ENCODE results near the gene FBXL5.
"Not testable (repeated sequence)": the region's sequence is repeated elsewhere in the genome, so short reads cannot be mapped to it uniquely, and the experiment has no call there.

FBXL5 gene

DNA sequence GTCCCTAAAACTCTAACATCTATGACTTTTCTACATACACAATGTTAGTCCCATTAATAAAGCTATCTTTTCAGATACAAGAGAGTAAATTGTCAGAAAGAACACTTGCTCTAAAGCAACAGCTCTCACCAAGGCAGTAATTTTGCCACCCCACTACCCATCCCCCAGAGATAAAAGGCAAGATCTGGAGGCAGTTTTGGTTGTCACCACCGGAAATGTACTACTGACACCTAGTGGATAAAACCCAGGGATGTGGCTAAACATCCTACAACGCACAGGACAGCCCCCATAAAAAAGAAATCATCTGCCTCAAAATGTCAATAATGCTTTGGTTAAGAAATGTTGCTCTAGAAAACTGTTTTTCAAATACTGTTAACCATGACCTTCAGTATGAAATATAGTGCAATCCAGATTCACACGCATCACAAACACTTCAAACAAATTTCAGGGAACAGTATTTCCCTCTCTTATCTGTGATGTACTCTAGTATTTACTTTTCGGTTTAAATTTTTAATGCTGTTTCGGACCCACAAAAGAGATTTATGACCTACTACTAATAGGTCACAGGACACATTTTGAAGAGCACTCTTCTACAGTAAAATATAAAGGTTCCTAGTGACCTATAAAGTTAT is 5.1 kb downstream of the FBXL5 start:
- peak; percentile 66 for DNase-seq

- DNase-seq, result no peak
These were observed 6.6 kb downstream of the FBXL5 start for GRCh38 chr4:15648600-15648999.

DNA sequence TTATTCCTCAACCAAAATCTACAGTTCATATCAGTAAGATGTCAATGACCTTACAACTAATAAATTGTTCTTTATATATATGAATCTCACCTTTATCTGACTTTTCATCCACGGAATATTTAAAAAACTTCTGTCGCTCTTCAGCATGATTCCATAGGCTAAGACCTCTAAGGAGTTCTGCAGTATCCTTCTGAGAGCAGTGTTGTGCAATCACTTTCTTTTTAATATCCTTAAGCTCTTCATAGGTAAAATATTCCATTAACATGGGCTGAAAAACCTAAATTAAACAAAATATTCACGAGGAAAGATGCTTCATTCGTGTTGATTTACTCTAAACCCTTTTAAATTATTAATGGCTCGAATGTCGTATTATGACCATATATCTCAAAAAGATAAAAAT is 16.7 kb downstream of the FBXL5 start:
- no peak for DNase-seq

DNA sequence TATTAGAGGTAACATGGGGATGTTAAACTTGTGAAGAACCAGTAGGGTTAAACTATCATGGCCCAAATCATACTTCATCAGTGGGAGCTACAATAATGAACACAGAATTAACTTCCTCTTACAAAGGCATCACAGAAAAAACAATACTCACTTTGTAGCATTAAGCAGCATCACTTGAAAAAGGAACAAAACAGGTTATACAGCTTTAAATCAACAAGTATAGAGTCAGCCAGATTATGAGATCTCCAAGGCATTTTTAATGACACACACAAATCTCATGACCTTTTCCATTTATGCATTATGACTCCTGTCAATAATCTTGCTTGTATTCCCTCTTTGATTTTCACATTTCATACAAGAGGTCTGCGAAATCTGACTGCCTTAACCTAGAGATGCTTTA is 18.3 kb downstream of the FBXL5 start:
- no peak for DNase-seq

DNA sequence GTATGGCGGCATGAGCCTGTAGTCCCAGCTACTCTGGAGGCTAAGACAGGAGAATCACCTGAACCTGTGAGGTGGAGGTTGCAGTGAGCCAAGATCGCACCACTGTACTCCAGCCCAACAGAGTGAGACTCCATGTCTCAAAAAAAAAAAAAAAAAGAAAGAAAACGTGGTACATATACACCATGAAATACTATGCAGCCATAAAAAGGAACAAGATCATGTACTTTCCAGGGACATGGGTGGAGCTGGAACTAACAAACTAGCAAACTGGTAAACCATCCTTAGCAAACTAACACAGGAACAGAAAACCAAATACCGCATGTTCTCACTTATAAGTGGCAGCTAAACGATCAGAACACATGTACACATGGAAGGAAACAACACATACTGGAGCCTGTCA is 37.8 kb downstream of the FBXL5 start:
- not testable (repeated sequence) for DNase-seq

DNA sequence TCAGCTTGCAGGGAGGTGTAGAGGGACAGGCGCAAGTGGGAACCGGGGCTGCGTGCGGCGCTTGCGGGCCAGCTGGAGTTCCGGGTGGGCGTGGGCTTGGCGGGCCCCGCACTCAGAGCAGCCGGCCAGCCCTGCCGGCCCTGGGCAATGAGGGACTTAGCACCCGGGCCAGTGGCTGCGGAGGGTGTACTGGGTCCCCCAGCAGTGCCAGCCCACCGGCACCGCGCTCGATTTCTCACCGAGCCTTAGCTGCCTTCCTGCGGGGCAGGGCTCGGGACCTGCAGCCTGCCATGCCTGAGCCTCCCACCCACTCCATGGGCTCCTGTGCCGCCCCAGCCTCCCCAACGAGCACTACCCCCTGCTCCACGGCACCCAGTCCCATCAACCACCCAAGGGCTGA is 40.3 kb downstream of the FBXL5 start:
- DNase-seq, result not testable (repeated sequence)

DNA sequence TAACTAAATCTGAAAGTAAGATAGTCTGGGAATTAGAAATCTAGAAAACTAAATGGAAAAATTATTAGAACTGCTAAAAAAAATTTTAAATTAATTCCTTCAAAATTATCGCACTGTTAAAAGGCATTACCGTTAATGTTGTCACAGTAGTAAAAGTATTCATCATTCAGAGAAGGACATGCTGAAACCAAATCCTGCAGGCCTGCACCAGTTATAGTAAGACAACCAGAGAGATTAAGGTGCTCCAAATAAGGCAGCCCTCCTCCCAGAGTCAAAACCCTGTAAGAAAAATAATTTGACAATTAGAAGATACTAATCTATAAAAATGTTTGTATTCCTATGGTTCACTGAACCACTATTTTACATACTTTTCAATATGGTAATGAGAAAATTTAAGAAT is 43.0 kb downstream of the FBXL5 start:
- no peak for DNase-seq

DNA sequence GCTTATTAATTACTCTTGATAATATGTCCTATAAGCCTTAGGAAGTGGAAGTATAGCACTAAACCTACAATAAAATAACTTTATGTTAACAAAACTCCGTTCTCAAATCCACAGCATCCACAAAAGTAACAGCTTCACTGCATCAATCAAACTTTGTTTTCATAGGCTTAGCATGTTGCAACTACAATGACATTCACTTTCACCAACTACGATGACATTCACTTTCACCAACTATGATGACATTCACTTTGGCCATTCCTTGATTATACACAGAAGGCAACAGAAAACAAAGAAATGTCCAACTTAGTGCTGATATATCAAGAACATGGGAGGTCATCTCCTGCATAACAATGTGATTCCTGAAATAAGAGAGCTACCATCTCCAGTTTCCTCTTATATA is 44.3 kb downstream of the FBXL5 start:
- no peak for DNase-seq

- DNase-seq, result no peak
These were observed 49.6 kb downstream of the FBXL5 start for GRCh38 chr4:15605537-15605936.

GRCh38 chr4:15601862-15602261 is 53.3 kb downstream of the FBXL5 start:
- no peak for DNase-seq

GRCh38 chr4:15600176-15600575 is 55.0 kb downstream of the FBXL5 start:
- DNase-seq, result no peak

DNA sequence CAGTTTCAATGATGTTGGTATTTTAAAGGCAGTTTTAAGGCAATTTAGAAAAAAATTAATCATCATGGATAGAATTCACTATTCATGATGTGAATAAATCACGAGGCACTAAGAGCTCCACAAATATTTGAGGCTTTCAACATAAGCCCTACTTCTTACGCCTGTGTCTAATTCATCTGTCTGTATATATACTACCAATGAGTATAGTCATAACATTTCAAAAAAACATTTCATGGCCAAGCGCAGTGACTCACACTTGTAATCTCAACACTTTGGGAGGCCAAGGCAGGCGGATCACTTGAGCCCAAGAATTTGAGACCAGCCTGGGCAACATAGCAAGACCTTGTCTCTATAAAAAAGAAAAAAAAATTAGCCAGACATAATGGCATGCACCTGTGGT is 56.5 kb downstream of the FBXL5 start:
- DNase-seq, result peak; percentile 58

DNA sequence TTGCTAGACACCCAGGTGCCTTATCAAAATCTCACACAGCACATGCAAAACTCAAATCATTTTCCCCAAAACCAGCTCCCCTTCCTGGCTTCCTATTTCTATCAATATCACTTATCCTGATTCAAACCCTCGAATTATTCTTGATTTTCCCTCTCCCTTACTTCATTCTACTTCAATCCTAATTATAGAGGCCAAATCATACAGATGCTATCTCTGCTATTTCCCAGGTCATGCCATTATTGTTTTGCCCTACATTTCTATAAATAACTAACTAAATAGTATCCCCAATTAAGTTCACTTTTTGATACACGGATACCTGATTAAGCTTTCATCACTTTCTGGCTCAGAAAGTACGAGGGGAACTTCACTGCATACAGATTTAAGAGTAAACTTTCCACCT is 62.4 kb downstream of the FBXL5 start:
- DNase-seq, result no peak

- no peak for DNase-seq
These were observed 67.5 kb downstream of the FBXL5 start for GRCh38 chr4:15587649-15588048.

- DNase-seq, result no peak
These were observed 69.1 kb downstream of the FBXL5 start for GRCh38 chr4:15586066-15586465.

DNA sequence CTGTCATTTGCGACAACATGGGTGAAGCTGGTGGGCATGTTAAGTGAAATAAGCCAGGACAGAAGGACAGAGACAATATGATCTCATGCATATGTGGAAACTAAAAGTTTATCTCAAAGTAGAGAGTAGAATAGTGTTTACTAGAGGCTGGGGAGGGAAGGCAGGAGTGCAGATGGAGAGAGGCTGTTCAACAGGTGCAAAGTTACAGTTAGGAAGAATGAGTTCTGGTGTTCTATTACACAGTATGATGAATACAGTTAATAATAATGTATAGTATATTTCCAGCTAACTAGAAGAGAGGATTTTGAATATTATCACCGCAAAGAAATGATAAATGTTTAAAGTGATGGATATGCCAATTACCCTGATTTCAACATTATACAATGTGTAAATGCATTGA is 69.8 kb downstream of the FBXL5 start:
- no peak for DNase-seq

- DNase-seq, result no peak
These were observed 70.4 kb downstream of the FBXL5 start for GRCh38 chr4:15584785-15585184.

GRCh38 chr4:15577508-15577907 is 77.6 kb downstream of the FBXL5 start:
- DNase-seq, result peak; percentile 39

DNA sequence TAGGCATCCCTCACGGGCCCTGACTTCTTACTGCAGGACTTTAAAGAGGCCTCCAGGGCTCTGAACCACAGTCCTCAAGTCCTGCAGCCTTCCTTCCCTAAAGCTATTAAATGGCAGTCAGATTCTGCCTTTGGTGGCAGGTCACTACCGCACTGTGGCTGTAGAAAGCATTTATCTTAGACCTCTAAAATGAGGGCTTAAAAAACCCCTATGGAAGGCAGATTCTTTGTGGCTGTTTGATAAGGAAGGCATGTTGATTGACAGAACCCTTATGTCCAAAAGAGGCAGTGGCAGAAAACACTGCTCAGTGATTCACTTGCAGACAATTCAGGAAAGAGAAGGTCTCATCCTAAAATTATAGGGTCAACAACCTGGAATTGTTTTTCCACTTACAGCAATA is 79.2 kb downstream of the FBXL5 start:
- peak; percentile 34 for DNase-seq

- DNase-seq, result no peak
These were observed 85.4 kb downstream of the FBXL5 start for GRCh38 chr4:15569746-15570145.

DNA sequence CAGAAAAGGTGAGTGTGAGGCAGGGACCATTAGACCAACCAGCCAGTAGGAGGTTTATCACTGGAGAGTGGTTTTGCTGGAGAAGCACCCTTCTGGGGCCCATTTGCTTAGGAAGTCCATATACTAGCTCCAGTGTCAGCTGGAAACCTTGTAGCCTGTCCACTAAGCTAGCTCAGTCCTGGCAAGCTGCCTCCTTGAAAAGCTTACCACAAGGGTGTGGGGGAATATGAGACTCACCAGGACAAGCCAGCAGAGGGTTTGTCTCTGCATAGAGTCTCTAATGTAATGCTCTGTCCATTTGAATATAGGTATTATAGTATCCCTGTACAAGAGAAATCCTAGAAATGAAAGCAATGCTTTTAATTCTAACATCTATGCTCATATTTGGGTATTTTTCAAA is 86.3 kb downstream of the FBXL5 start:
- DNase-seq, result no peak

DNA sequence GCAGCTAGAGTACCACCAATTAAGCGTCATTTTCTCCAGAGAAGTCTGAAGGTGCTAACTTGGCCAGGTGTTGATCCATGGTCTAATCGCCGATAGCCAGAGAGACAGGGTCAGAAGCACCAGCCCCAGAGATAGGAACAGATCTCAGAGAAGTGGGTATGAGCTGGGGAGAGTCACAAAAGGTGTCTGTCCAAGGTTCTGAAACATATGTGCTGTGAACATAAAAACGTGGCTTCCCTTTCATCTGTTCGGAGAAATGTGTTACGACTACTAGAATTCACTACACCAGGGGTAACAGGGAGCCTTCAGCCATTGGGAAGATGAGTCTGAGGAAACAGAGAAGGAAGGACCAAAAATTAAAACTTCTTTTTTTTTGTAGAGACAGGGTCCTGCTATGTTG is 91.3 kb downstream of the FBXL5 start:
- no peak for DNase-seq

- no peak for DNase-seq
These were observed 92.5 kb downstream of the FBXL5 start for GRCh38 chr4:15562623-15563022.

DNA sequence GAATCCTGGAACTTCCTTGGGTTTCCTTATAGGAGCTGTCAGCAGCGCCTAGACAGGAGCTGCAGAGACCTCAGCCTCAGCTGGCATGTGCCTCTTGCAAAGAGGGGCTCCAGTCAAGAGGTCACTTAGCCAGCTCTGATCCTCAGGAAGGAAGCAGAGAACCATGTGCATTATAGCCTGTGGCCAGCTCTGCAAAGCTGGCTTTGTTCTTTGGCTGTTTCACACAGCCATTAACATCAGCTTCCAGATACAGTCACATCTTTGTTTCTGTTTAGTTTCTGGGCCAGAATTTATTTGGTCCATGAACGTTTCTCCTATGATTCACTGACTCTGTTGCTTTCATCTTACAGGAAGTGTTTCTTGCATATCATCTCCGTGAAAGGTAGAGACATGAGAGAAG is 93.0 kb downstream of the FBXL5 start:
- no peak for DNase-seq

DNA sequence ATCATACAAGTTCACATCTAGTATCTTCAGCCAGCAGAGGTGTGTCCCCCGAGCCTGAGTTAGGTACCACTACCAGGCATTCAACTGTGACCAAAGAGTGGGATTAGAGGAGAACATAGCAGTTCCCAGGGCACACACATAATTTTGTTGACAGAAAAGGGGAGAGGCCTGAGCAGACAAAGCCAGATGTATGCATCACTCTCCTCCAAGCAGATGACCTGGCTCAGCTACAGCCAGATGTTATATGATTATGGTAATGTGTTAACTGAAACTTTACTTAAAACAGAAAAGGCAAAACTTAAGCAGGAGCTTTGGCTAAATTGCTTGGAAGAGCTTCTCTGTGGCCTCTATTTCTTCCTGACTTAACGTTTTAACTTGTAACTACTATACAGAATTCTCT is 96.6 kb downstream of the FBXL5 start:
- no peak for DNase-seq

All from fibroblast of skin of scalp (primary cell).